Measurements from ENCODE around the gene ST7. TPM values are rescaled to one million over a fixed set of nuclear protein-coding genes. Genes with fewer than 3 reads are reported as not detected.

The ST7 gene
- total RNA-seq, 1 experiment from 2014 or later = 12.9 TPM

DNA sequence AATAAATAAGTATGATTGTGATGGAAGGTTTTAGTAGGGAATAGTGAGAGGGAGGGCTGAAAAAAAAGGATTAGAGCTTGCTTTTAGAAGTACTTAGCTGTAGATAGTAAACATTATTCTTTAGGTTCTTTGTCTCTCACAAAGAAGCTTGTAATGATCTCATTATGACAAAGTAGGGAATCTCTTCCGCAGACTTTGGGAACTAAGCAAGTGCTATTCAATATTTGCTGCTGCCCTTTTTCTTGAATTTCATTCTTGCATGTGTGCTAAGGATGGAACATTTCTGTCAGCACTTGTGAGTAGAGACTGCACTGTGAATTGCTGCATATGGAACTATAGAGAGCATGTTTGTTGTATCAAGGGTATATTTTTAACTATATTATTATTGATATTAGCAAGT lies 173.4 kb downstream of the ST7 start:
- H3K4me1 ChIP-seq (ENCODE audit: insufficient read depth, low read length) = no peaks in the 10 kb centered on the region
- no CpG with 5 or more reads among the region's 1 CpG for WGBS (ENCODE audit: extremely low coverage, insufficient read length, low lambda C conversion rate)
- H3K9ac ChIP-seq (ENCODE audit: extremely low read depth, insufficient read length, low read length) = no peak overlapping the region
- no peak overlapping the region for H3K4ac ChIP-seq (ENCODE audit: low read depth, low read length)
- Mint-ChIP-seq H3K36me3 (ENCODE audit: insufficient read depth in 1 of 3, low read depth in 3 of 3) (peaks cover 0 to under 1% (median 0%) of the 10 kb centered on the region in 3 experiments; a peak in 1 of 7 replicates), H3K27me3 (ENCODE audit: low read depth) (no peaks in the 10 kb centered on the region), H3K4me3 (no peak overlapping the region), H3K9me3 (no peaks in the 10 kb centered on the region), H3K4me1 (peaks cover 21 to 23% of the 10 kb centered on the region in 2 experiments), H3K27ac (peak overlapping the region in 2 of 3 experiments; percentile 0 to 46; a peak in 3 of 7 replicates)
- H3K79me2 ChIP-seq (ENCODE audit: insufficient read depth, low read length) = no peaks in the 10 kb centered on the region; the same call in 1 of the 2 replicates
- no peak overlapping the region for H3K4me2 ChIP-seq (ENCODE audit: insufficient read depth, insufficient read length, low read length)
- no peak overlapping the region for H4K8ac ChIP-seq (replicated peaks; ENCODE audit: insufficient read length, low read depth, low read length)
- TF ChIP-seq, protein P1, sequence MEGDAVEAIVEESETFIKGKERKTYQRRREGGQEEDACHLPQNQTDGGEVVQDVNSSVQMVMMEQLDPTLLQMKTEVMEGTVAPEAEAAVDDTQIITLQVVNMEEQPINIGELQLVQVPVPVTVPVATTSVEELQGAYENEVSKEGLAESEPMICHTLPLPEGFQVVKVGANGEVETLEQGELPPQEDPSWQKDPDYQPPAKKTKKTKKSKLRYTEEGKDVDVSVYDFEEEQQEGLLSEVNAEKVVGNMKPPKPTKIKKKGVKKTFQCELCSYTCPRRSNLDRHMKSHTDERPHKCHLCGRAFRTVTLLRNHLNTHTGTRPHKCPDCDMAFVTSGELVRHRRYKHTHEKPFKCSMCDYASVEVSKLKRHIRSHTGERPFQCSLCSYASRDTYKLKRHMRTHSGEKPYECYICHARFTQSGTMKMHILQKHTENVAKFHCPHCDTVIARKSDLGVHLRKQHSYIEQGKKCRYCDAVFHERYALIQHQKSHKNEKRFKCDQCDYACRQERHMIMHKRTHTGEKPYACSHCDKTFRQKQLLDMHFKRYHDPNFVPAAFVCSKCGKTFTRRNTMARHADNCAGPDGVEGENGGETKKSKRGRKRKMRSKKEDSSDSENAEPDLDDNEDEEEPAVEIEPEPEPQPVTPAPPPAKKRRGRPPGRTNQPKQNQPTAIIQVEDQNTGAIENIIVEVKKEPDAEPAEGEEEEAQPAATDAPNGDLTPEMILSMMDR (conservative IDR thresholded peaks at IDR 0.05) = no peak
- no peak overlapping the region for H3K14ac ChIP-seq (ENCODE audit: insufficient read depth, low read length)
- no peak overlapping the region for H2BK5ac ChIP-seq (ENCODE audit: insufficient read length, low read length)
- no peak overlapping the region for H2AK5ac ChIP-seq (ENCODE audit: insufficient read length, low read length)
- H4K20me1 ChIP-seq (ENCODE audit: control insufficient read depth, insufficient read depth, insufficient read length) = no peaks in the 10 kb centered on the region
- no peak for DNase-seq
- H2AFZ ChIP-seq (ENCODE audit: low read length) = no peak overlapping the region
- H2BK15ac ChIP-seq (ENCODE audit: low read depth, low read length) = no peak overlapping the region
- H3K23me2 ChIP-seq (ENCODE audit: insufficient read length, low read depth, low read length, poor library complexity, severe bottlenecking) = no peaks in the 10 kb centered on the region
- H2BK20ac ChIP-seq (ENCODE audit: low read depth, low read length, poor library complexity, severe bottlenecking) = no peak overlapping the region
- H2BK120ac ChIP-seq (ENCODE audit: low read depth, low read length, poor library complexity, severe bottlenecking) = no peak overlapping the region
- no peaks in the 10 kb centered on the region for H3K9me3 ChIP-seq (ENCODE audit: control insufficient read depth, low read depth, low read length)
- no peaks in the 10 kb centered on the region for H3K79me1 ChIP-seq (ENCODE audit: insufficient read depth, low read depth, low read length, poor library complexity, severe bottlenecking)
- H3K27me3 ChIP-seq (ENCODE audit: insufficient read depth, low read length) = no peaks in the 10 kb centered on the region
- no peak overlapping the region for H2BK12ac ChIP-seq (ENCODE audit: insufficient read length, low read depth, low read length)
- H3K27ac ChIP-seq (ENCODE audit: insufficient read length, low read depth, low read length) = no peak overlapping the region
- H3T11ph ChIP-seq (ENCODE audit: low read length) = no peak overlapping the region
- H3K18ac ChIP-seq (ENCODE audit: insufficient read length, low read depth, low read length) = no peak overlapping the region
- H4K5ac ChIP-seq (ENCODE audit: insufficient read length, low read depth, low read length) = no peak overlapping the region
- no peak overlapping the region for H4K91ac ChIP-seq (ENCODE audit: insufficient read length, low read depth, low read length)
- no peak overlapping the region for H3K23ac ChIP-seq (ENCODE audit: insufficient read length, low read depth, low read length)
- H3K56ac ChIP-seq (ENCODE audit: insufficient read length, low read depth, low read length) = no peak overlapping the region
